ENCODE data around the gene LY6G5C. TPM values are rescaled to one million over a fixed set of nuclear protein-coding genes. Genes with fewer than 3 reads are reported as not detected.
A peak's percentile ranks its signal among the peaks of the same experiment; 100 is the strongest.

Gene LY6G5C
- total and polyA plus RNA-seq, 2 of the 13 experiments (the other 11 are each of a cell fraction or from before 2014, with no cell fraction given) = 0.33 to 0.55 TPM

DNA sequence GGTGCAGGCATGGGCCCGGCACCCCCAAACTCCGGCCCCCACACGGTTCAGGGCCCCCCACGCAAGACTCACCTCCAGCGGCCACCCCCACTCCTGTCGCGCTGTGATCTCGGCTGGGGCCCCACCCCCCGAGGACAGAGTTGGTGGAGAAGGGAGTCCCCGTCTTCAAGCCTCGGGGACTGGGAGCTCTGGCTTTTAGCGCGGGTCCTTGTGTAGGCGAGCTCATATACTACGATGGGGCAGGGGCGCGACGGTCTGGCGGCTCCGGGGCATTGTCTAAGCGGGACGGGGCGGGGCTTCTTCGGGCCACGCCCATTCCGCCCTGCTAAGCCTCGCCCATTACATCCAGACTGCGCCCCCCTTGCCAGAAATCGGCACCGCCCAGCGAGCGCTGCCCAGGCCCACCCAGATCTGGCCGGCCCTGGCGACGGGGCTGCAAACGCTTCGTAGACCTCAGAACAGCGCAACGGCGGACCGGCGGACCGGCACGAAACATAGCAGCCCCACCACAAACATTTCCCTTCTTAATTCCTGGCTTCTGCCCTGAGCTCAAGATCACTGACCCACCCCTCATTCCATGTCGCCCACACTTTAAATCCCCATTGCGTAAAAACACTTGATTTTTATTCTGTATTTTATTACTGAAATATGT lies 49.2 kb upstream of the LY6G5C start (continued):
- TF ChIP-seq, protein P1, sequence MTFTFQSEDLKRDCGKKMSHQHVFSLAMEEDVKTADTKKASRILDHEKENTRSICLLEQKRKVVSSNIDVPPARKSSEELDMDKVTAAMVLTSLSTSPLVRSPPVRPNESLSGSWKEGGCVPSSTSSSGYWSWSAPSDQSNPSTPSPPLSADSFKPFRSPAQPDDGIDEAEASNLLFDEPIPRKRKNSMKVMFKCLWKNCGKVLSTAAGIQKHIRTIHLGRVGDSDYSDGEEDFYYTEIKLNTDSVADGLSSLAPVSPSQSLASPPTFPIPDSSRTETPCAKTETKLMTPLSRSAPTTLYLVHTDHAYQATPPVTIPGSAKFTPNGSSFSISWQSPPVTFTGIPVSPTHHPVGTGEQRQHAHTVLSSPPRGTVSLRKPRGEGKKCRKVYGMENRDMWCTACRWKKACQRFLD (CRISPR knock-in tag; IDR thresholded peaks at IDR 0.05; ENCODE audit: borderline replicate concordance) = 0 out of 2 replicates have a peak, but pooled peaks have one; percentile 64
- peak; percentile 97 for TF ChIP-seq POLR2G (IDR thresholded peaks at IDR 0.05; ENCODE audit: low read depth, low read length)
- TF ChIP-seq, protein P2, sequence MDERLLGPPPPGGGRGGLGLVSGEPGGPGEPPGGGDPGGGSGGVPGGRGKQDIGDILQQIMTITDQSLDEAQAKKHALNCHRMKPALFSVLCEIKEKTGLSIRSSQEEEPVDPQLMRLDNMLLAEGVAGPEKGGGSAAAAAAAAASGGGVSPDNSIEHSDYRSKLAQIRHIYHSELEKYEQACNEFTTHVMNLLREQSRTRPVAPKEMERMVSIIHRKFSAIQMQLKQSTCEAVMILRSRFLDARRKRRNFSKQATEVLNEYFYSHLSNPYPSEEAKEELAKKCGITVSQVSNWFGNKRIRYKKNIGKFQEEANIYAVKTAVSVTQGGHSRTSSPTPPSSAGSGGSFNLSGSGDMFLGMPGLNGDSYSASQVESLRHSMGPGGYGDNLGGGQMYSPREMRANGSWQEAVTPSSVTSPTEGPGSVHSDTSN (CRISPR knock-in tag; IDR thresholded peaks at IDR 0.05) = no peak
- TF ChIP-seq NFIB (CRISPR knock-in tag; IDR thresholded peaks at IDR 0.05; ENCODE audit: borderline replicate concordance) = no peak
- 0 out of 2 replicates have a peak, but pooled peaks have one; percentile 12 for TF ChIP-seq ZNF354B (CRISPR knock-in tag; IDR thresholded peaks at IDR 0.05)
- TF ChIP-seq CCAR2 (optimal IDR thresholded peaks at IDR 0.05; ENCODE audit: low read depth, low read length) = no peak
- TF ChIP-seq TEAD2 (CRISPR knock-in tag; IDR thresholded peaks at IDR 0.05) = no peak
- TF ChIP-seq, protein P3, sequence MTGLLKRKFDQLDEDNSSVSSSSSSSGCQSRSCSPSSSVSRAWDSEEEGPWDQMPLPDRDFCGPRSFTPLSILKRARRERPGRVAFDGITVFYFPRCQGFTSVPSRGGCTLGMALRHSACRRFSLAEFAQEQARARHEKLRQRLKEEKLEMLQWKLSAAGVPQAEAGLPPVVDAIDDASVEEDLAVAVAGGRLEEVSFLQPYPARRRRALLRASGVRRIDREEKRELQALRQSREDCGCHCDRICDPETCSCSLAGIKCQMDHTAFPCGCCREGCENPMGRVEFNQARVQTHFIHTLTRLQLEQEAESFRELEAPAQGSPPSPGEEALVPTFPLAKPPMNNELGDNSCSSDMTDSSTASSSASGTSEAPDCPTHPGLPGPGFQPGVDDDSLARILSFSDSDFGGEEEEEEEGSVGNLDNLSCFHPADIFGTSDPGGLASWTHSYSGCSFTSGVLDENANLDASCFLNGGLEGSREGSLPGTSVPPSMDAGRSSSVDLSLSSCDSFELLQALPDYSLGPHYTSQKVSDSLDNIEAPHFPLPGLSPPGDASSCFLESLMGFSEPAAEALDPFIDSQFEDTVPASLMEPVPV (CRISPR knock-in tag; IDR thresholded peaks at IDR 0.05) = peak; percentile 91; the same call in 1 of the 2 replicates
- 0 out of 2 replicates have a peak, but pooled peaks have one; percentile 14 for TF ChIP-seq ZNF337 (CRISPR knock-in tag; IDR thresholded peaks at IDR 0.05; ENCODE audit: borderline replicate concordance, low read depth)
- no peak for TF ChIP-seq SKI (IDR thresholded peaks at IDR 0.05; ENCODE audit: partially characterized antibody)
- TF ChIP-seq, protein P4, sequence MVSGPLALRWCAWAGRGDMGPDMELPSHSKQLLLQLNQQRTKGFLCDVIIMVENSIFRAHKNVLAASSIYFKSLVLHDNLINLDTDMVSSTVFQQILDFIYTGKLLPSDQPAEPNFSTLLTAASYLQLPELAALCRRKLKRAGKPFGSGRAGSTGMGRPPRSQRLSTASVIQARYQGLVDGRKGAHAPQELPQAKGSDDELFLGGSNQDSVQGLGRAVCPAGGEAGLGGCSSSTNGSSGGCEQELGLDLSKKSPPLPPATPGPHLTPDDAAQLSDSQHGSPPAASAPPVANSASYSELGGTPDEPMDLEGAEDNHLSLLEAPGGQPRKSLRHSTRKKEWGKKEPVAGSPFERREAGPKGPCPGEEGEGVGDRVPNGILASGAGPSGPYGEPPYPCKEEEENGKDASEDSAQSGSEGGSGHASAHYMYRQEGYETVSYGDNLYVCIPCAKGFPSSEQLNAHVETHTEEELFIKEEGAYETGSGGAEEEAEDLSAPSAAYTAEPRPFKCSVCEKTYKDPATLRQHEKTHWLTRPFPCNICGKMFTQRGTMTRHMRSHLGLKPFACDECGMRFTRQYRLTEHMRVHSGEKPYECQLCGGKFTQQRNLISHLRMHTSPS (CRISPR knock-in tag; IDR thresholded peaks at IDR 0.05; ENCODE audit: low read depth) = no peak; the same call in 1 of the 2 replicates
- TF ChIP-seq, protein P5, sequence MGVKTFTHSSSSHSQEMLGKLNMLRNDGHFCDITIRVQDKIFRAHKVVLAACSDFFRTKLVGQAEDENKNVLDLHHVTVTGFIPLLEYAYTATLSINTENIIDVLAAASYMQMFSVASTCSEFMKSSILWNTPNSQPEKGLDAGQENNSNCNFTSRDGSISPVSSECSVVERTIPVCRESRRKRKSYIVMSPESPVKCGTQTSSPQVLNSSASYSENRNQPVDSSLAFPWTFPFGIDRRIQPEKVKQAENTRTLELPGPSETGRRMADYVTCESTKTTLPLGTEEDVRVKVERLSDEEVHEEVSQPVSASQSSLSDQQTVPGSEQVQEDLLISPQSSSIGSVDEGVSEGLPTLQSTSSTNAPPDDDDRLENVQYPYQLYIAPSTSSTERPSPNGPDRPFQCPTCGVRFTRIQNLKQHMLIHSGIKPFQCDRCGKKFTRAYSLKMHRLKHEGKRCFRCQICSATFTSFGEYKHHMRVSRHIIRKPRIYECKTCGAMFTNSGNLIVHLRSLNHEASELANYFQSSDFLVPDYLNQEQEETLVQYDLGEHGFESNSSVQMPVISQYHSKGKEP (CRISPR knock-in tag; IDR thresholded peaks at IDR 0.05) = no peak
- TF ChIP-seq, protein P6, sequence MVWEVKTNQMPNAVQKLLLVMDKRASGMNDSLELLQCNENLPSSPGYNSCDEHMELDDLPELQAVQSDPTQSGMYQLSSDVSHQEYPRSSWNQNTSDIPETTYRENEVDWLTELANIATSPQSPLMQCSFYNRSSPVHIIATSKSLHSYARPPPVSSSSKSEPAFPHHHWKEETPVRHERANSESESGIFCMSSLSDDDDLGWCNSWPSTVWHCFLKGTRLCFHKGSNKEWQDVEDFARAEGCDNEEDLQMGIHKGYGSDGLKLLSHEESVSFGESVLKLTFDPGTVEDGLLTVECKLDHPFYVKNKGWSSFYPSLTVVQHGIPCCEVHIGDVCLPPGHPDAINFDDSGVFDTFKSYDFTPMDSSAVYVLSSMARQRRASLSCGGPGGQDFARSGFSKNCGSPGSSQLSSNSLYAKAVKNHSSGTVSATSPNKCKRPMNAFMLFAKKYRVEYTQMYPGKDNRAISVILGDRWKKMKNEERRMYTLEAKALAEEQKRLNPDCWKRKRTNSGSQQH (CRISPR knock-in tag; IDR thresholded peaks at IDR 0.05; ENCODE audit: low read depth) = peak; percentile 7; the same call in 1 of the 2 replicates
- no peak for TF ChIP-seq CBFB (CRISPR knock-in tag; IDR thresholded peaks at IDR 0.05)
- peak; percentile 22 for TF ChIP-seq MED8 (CRISPR knock-in tag; IDR thresholded peaks at IDR 0.05; ENCODE audit: insufficient replicate concordance)
- no peak; the same call in 1 of the 2 replicates for TF ChIP-seq MYC (CRISPR knock-in tag; IDR thresholded peaks at IDR 0.05; ENCODE audit: borderline replicate concordance)
- TF ChIP-seq SPEN (CRISPR knock-in tag; IDR thresholded peaks at IDR 0.05; ENCODE audit: low read depth) = no peak
- peak; percentile 84 for TF ChIP-seq ZNF234 (CRISPR knock-in tag; conservative IDR thresholded peaks at IDR 0.05)
- no peak for TF ChIP-seq MEIS1 (CRISPR knock-in tag; IDR thresholded peaks at IDR 0.05; ENCODE audit: borderline replicate concordance)
- TF ChIP-seq SSRP1 (CRISPR knock-in tag; IDR thresholded peaks at IDR 0.05) = peak; percentile 79; the same call in 1 of the 2 replicates
